ENCODE measurements around the gene RAB36.

DNA sequence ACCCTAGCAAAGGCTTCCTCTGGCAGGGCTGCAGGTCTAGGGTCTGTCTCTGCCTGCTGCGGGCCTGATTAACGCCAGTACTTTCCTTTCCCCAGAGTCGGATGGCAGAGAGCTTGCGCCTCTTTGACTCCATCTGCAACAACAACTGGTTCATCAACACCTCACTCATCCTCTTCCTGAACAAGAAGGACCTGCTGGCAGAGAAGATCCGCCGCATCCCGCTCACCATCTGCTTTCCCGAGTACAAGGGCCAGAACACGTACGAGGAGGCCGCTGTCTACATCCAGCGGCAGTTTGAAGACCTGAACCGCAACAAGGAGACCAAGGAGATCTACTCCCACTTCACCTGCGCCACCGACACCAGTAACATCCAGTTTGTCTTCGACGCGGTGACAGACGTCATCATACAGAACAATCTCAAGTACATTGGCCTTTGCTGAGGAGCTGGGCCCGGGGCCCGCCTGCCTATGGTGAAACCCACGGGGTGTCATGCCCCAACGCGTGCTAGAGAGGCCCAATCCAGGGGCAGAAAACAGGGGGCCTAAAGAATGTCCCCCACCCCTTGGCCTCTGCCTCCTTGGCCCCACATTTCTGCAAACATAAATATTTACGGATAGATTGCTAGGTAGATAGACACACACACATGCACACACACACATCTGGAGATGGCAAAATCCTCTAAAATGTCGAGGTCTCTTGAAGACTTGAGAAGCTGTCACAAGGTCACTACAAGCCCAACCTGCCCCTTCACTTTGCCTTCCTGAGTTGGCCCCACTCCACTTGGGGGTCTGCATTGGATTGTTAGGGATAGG, 22.1 kb upstream of the RAB36 start:
- TF ChIP-seq, protein P1, sequence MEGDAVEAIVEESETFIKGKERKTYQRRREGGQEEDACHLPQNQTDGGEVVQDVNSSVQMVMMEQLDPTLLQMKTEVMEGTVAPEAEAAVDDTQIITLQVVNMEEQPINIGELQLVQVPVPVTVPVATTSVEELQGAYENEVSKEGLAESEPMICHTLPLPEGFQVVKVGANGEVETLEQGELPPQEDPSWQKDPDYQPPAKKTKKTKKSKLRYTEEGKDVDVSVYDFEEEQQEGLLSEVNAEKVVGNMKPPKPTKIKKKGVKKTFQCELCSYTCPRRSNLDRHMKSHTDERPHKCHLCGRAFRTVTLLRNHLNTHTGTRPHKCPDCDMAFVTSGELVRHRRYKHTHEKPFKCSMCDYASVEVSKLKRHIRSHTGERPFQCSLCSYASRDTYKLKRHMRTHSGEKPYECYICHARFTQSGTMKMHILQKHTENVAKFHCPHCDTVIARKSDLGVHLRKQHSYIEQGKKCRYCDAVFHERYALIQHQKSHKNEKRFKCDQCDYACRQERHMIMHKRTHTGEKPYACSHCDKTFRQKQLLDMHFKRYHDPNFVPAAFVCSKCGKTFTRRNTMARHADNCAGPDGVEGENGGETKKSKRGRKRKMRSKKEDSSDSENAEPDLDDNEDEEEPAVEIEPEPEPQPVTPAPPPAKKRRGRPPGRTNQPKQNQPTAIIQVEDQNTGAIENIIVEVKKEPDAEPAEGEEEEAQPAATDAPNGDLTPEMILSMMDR (IDR thresholded peaks at IDR 0.05): no peak
- no peak for TF ChIP-seq EZH2 (IDR thresholded peaks at IDR 0.05; ENCODE audit: borderline replicate concordance, insufficient read depth, low read depth, low read length, poor library complexity, severe bottlenecking)

Data from B cell (primary cell).